Activated B cell treated with CpG ODN at 0.5 μM for 24 hours (primary cell): ENCODE data around the gene HRC. TPM values are rescaled to one million over a fixed set of nuclear protein-coding genes. Genes with fewer than 3 reads are reported as not detected.
"Not testable (repeated sequence)": the region's sequence is repeated elsewhere in the genome, so short reads cannot be mapped to it uniquely, and the experiment has no call there.

Source experiments
- ATAC-seq: fragments of 200-7000 bp; cut with Tn5 transposase; one replicate; pipeline ENCODE4 v1.10.0; 2021; ENCODE audit warnings: low read depth, mild to moderate bottlenecking, moderate library complexity
- CTCF ChIA-PET: fragments of 350-600 bp; sonication (Branson Sonifier 250); formaldehyde crosslinking; loops from one replicate; lab custom pipeline; 2021; ENCODE audit warnings: antibody characterized with exemption; lab: Charles Lee
- POLR2A ChIA-PET: fragments of 350-600 bp; sonication (Branson Sonifier 250); formaldehyde crosslinking; loops from one replicate; lab custom pipeline; 2021; ENCODE audit warnings: antibody characterized with exemption; lab: Charles Lee
- DNase-seq: peaks from one replicate; pipeline ENCODE4 v3.0.0; 2022
- H3K27ac Mint-ChIP-seq: one replicate; pipeline ENCODE4 v1.8.0; 2020; ENCODE audit warnings: mixed read lengths
- H3K27me3 Mint-ChIP-seq: one replicate; pipeline ENCODE4 v1.8.0; 2021; ENCODE audit warnings: mixed read lengths
- H3K36me3 Mint-ChIP-seq: one replicate; pipeline ENCODE4 v1.8.0; 2021; ENCODE audit warnings: low read depth, mixed read lengths
- H3K4me1 Mint-ChIP-seq: one replicate; pipeline ENCODE4 v1.8.0; 2021; ENCODE audit warnings: mixed read lengths
- H3K4me3 Mint-ChIP-seq: one replicate; pipeline ENCODE4 v1.8.0; 2020; ENCODE audit warnings: mild to moderate bottlenecking, mixed read lengths
- H3K9me3 Mint-ChIP-seq: one replicate; pipeline ENCODE4 v1.8.0; 2020; ENCODE audit warnings: mixed read lengths
- CTCF ChIP-seq: fragments of 200-600 bp; IDR thresholded peaks from one replicate; pipeline ENCODE4 v1.8.0; 2022; ENCODE audit warnings: antibody characterized with exemption, mild to moderate bottlenecking
- intact Hi-C: fragments of 100-400 bp; cut with micrococcal nuclease; formaldehyde crosslinking; loops from one replicate; pipeline ENCODE4 v1.15.1; 2024
- total RNA-seq: library from RNA; stranded (reverse); gene quantifications from 2 replicates; pipeline ENCODE4 v1.2.3, GENCODE V29; 2022

Gene HRC
- total RNA-seq, 1 donor from 2014 or later: not detected

GRCh38 chr19:49186108-49186507 lies 30.9 kb upstream of the HRC start:
- ChIA-PET POLR2A (no interaction called here), CTCF (interaction anchor here (0.7 to 1.1 kb wide), 2 partner anchors 13 to 40 kb away, joined by 5 read pairs; no protein-coding TSS in a partner anchor)
- Mint-ChIP-seq H3K36me3 (peaks cover 3% of the 10 kb centered on the region), H3K4me3 (no peak overlapping the region), H3K4me1 (peaks cover 5% of the 10 kb centered on the region), H3K27ac (no peak overlapping the region), H3K27me3 (peaks cover 8% of the 10 kb centered on the region), H3K9me3 (peaks cover 8% of the 10 kb centered on the region)
- intact Hi-C loops: no loop called here
- no peak for DNase-seq
- no peak for TF ChIP-seq CTCF
- no peak for ATAC-seq

GRCh38 chr19:49182848-49183375 lies 27.7 kb upstream of the HRC start:
- intact Hi-C loops: no loop called here
- Mint-ChIP-seq H3K9me3 (peaks cover 8% of the 10 kb centered on the region), H3K27ac (no peak overlapping the region), H3K4me3 (no peak overlapping the region), H3K27me3 (no peaks in the 10 kb centered on the region), H3K36me3 (peaks cover 3% of the 10 kb centered on the region), H3K4me1 (peaks cover 5% of the 10 kb centered on the region)
- CTCF ChIA-PET: no interaction called here
- ATAC-seq (no peak), DNase-seq (no peak)
- POLR2A ChIA-PET: no interaction called here
- no peak for TF ChIP-seq CTCF

- POLR2A ChIA-PET, intact Hi-C loops, H3K9me3 Mint-ChIP-seq, H3K36me3 Mint-ChIP-seq, H3K4me3 Mint-ChIP-seq, H3K4me1 Mint-ChIP-seq, CTCF ChIA-PET, DNase-seq, H3K27ac Mint-ChIP-seq, H3K27me3 Mint-ChIP-seq, ATAC-seq: not testable (repeated sequence)
Observed at GRCh38 chr19:49182010-49182847, 27.0 kb upstream of the HRC start.

DNA sequence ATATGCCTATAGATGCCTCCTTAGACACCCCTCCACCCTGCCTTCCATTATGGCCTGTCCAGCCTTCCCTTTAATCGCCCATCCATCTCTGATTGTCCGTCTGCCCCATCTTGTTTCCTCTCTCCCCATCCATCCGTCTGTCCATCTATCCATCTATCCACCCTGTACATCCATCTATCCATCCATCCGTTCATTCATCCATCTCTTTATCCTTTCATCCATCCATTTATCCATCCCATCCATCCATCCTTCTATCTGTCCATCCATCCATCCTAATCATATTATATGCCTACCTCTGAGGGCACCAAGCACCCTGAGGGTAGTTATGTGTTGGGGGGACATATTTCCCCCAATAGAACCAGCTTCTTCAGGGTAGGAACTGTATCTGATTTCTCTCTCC lies 25.5 kb upstream of the HRC start:
- Mint-ChIP-seq H3K4me3 (no peak overlapping the region), H3K27ac (no peak overlapping the region), H3K9me3 (peaks cover 8% of the 10 kb centered on the region), H3K36me3 (peaks cover 3% of the 10 kb centered on the region), H3K27me3 (peaks cover 2% of the 10 kb centered on the region), H3K4me1 (peaks cover 4% of the 10 kb centered on the region)
- DNase-seq (no peak), ATAC-seq (no peak)
- CTCF ChIA-PET: no interaction called here
- intact Hi-C loops: no loop called here
- TF ChIP-seq CTCF: no peak
- POLR2A ChIA-PET: interaction anchor here (0.7 kb wide), 1 partner anchor 398 kb away, joined by 8 read pairs; no protein-coding TSS in a partner anchor

- DNase-seq: no peak
- Mint-ChIP-seq H3K27me3 (peaks cover 14% of the 10 kb centered on the region), H3K9me3 (no peaks in the 10 kb centered on the region), H3K27ac (no peak overlapping the region), H3K36me3 (no peaks in the 10 kb centered on the region), H3K4me1 (peaks cover 4% of the 10 kb centered on the region), H3K4me3 (no peak overlapping the region)
- intact Hi-C loops: no loop called here
- ChIA-PET CTCF (no interaction called here), POLR2A (no interaction called here)
- no peak for TF ChIP-seq CTCF
- ATAC-seq: no peak
Observed at GRCh38 chr19:49173198-49173597, 18.0 kb upstream of the HRC start.
